ENCODE results near the gene CCT7. TPM values are rescaled to one million over a fixed set of nuclear protein-coding genes. Genes with fewer than 3 reads are reported as not detected.

The CCT7 gene
- total RNA-seq, 1 experiment from 2014 or later = 538 TPM

DNA sequence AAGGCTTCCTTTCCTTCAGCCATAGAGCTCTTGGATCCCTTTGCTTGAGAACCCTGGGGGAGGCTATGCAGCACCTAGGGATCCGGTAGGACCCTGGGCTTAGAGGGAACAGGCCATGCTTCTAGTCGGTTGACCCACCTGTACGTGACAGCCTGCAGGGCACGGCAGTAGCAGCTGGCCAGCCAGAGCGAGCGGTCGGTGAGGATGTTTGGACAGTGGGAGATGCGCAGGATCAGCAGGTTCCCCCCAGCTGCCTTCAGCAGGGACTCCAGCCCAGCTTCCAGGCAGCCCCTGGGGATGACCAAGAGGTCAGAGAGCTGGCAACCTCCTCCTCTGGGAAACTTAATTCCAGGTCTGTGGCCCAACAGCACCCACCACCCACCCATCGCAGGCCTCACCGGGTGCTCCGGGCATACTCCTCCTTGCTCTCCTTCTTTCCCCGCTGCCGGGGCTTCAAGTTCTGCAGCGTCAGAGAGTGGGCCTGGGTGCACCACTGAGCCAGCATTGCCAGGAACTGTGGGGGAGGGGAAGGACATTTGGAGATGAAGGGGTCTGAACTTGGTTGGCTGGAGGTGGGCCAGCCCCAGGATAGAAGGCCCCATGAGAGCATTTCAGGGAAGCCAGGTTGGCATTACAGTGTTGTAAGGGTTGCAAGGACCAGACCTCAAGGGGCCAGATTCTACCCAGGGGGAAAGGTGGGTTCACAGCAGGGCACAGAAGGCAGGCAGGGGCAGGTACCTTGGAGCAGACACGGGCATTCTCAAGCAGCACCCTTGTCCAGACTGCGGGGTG, 29.6 kb downstream of the CCT7 start:
- H4K20me1 ChIP-seq (ENCODE audit: low read length) = no peaks in the 10 kb centered on the region; the same call in 1 of the 2 replicates
- no peaks in the 10 kb centered on the region for H3K36me3 ChIP-seq (ENCODE audit: low read depth, low read length)
- no peaks in the 10 kb centered on the region for H3F3A ChIP-seq (ENCODE audit: low read length, unreplicated experiment)
- POLR2A ChIA-PET (ENCODE audit: unreplicated experiment) = no interaction called here
- no TSS peak for BruUV-seq (replicated peaks)
- H3K4me2 ChIP-seq (ENCODE audit: low read length) = no peak overlapping the region
- no peak overlapping the region for H3K9ac ChIP-seq (ENCODE audit: low read length)
- intact Hi-C loops (cut with micrococcal nuclease) = no loop called here
- H3K27ac ChIP-seq (ENCODE audit: low read length) = no peak overlapping the region
- 0 out of 2 replicates have a peak, but pooled peaks cover 4% of the 10 kb centered on the region for H3K4me1 ChIP-seq (ENCODE audit: insufficient read depth, low read length)
- 0 out of 2 replicates have a peak, but pooled peaks cover 4% of the 10 kb centered on the region for H3K79me2 ChIP-seq (ENCODE audit: low read length)
- no peak overlapping the region for H2AFZ ChIP-seq (ENCODE audit: low read length)
- TF ChIP-seq EZH2phosphoT487 (IDR thresholded peaks at IDR 0.05; ENCODE audit: borderline replicate concordance, low read length) (no peak), EZH2 (IDR thresholded peaks at IDR 0.05; ENCODE audit: low read length, unreplicated experiment) (no peak)
- TF ChIP-seq, protein P1, sequence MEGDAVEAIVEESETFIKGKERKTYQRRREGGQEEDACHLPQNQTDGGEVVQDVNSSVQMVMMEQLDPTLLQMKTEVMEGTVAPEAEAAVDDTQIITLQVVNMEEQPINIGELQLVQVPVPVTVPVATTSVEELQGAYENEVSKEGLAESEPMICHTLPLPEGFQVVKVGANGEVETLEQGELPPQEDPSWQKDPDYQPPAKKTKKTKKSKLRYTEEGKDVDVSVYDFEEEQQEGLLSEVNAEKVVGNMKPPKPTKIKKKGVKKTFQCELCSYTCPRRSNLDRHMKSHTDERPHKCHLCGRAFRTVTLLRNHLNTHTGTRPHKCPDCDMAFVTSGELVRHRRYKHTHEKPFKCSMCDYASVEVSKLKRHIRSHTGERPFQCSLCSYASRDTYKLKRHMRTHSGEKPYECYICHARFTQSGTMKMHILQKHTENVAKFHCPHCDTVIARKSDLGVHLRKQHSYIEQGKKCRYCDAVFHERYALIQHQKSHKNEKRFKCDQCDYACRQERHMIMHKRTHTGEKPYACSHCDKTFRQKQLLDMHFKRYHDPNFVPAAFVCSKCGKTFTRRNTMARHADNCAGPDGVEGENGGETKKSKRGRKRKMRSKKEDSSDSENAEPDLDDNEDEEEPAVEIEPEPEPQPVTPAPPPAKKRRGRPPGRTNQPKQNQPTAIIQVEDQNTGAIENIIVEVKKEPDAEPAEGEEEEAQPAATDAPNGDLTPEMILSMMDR (conservative IDR thresholded peaks at IDR 0.05; ENCODE audit: low read depth, low read length) = no peak
- no peaks in the 10 kb centered on the region for H3K9me3 ChIP-seq (ENCODE audit: low read length)
- no peaks in the 10 kb centered on the region for H3K9me2 ChIP-seq (replicated peaks; ENCODE audit: low read length)
- CTCF ChIA-PET = no interaction called here
- ATAC-seq (no peak), DNase-seq (no peak)
- no peaks in the 10 kb centered on the region for H3K27me3 ChIP-seq (ENCODE audit: low read length)
- H3K4me3 ChIP-seq (ENCODE audit: low read length) = no peak overlapping the region

DNA sequence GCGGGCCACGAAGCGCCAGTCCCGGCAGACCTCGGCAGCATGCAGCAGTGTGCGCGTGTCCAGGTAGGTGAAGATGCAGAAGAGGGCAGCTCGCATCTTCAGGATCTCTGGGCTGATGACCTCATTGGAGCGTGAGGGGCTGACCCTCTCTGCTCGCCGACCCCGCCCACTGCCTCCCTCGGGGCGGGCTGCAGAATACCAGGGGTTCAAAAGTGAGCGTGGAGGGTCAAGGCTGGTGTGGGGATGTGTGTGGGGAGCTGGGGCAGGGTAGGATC, 30.2 kb downstream of the CCT7 start:
- Histone ChIP-seq H3K9me3 (ENCODE audit: low read length) (no peaks in the 10 kb centered on the region), H3K4me2 (ENCODE audit: low read length) (no peak overlapping the region), H3K4me1 (ENCODE audit: insufficient read depth, low read length) (0 out of 2 replicates have a peak, but pooled peaks cover 4% of the 10 kb centered on the region), H3K79me2 (ENCODE audit: low read length) (0 out of 2 replicates have a peak, but pooled peaks cover 4% of the 10 kb centered on the region), H3K4me3 (ENCODE audit: low read length) (no peak overlapping the region), H3F3A (ENCODE audit: low read length, unreplicated experiment) (no peaks in the 10 kb centered on the region), H3K9me2 (replicated peaks; ENCODE audit: low read length) (no peaks in the 10 kb centered on the region), H4K20me1 (ENCODE audit: low read length) (no peaks in the 10 kb centered on the region; the same call in 1 of the 2 replicates), H2AFZ (ENCODE audit: low read length) (no peak overlapping the region), H3K27ac (ENCODE audit: low read length) (no peak overlapping the region), H3K27me3 (ENCODE audit: low read length) (no peaks in the 10 kb centered on the region), H3K36me3 (ENCODE audit: low read depth, low read length) (no peaks in the 10 kb centered on the region), H3K9ac (ENCODE audit: low read length) (no peak overlapping the region)
- CTCF ChIA-PET = no interaction called here
- no TSS peak for BruUV-seq (replicated peaks)
- no peak for ATAC-seq
- no peak for DNase-seq
- TF ChIP-seq, protein P1 (conservative IDR thresholded peaks at IDR 0.05; ENCODE audit: low read depth, low read length) = no peak
- TF ChIP-seq EZH2phosphoT487 (IDR thresholded peaks at IDR 0.05; ENCODE audit: borderline replicate concordance, low read length) = no peak
- TF ChIP-seq EZH2 (IDR thresholded peaks at IDR 0.05; ENCODE audit: low read length, unreplicated experiment) = no peak
- POLR2A ChIA-PET (ENCODE audit: unreplicated experiment) = no interaction called here
- intact Hi-C loops (cut with micrococcal nuclease) = no loop called here

DNA sequence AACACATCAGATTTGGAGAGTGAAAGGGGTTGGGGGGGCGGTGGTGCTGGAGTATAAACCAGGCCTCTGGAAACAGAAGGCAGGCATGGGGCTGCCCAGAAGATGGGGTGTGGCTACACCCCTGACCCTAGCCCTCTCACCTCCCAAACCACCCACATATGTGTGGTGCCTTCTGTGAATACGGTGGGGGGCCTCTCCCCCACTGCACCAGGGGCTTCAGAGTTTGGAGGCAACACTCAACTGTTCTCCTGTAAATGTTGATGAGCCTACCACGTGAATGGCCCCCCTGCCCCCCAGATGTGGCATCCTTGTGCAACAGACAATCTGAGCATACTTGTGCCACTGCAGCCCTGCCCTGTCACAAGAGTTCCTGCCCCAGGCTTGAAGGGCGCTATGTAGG, 30.7 kb downstream of the CCT7 start:
- ATAC-seq = no peak
- intact Hi-C loops (cut with micrococcal nuclease) = no loop called here
- Histone ChIP-seq H3K27ac (ENCODE audit: low read length) (no peak overlapping the region), H3K27me3 (ENCODE audit: low read length) (no peaks in the 10 kb centered on the region), H3K9me3 (ENCODE audit: low read length) (no peaks in the 10 kb centered on the region), H3K4me3 (ENCODE audit: low read length) (no peak overlapping the region), H2AFZ (ENCODE audit: low read length) (no peak overlapping the region), H3K4me2 (ENCODE audit: low read length) (no peak overlapping the region), H3K4me1 (ENCODE audit: insufficient read depth, low read length) (0 out of 2 replicates have a peak, but pooled peaks cover 4% of the 10 kb centered on the region), H3K9ac (ENCODE audit: low read length) (no peak overlapping the region), H4K20me1 (ENCODE audit: low read length) (no peaks in the 10 kb centered on the region; the same call in 1 of the 2 replicates), H3K9me2 (replicated peaks; ENCODE audit: low read length) (no peaks in the 10 kb centered on the region), H3K79me2 (ENCODE audit: low read length) (0 out of 2 replicates have a peak, but pooled peaks cover 4% of the 10 kb centered on the region), H3K36me3 (ENCODE audit: low read depth, low read length) (no peaks in the 10 kb centered on the region), H3F3A (ENCODE audit: low read length, unreplicated experiment) (no peaks in the 10 kb centered on the region)
- CTCF ChIA-PET = no interaction called here
- no TSS peak for BruUV-seq (replicated peaks)
- DNase-seq = no peak
- TF ChIP-seq EZH2 (IDR thresholded peaks at IDR 0.05; ENCODE audit: low read length, unreplicated experiment) = no peak
- TF ChIP-seq, protein P1 (conservative IDR thresholded peaks at IDR 0.05; ENCODE audit: low read depth, low read length) = no peak
- POLR2A ChIA-PET (ENCODE audit: unreplicated experiment) = no interaction called here

Measured in PC-3 (cell line).